H9 (cell line): ENCODE results near the gene ZNF205. TPM values are rescaled to one million over a fixed set of nuclear protein-coding genes. Genes with fewer than 3 reads are reported as not detected.

Source experiments
- DNase-seq: peaks from one replicate; pipeline ENCODE4 v3.0.0-alpha.2; 2017
- H2AFZ ChIP-seq: one replicate; pipeline ENCODE4 v1.6.1; 2013; ENCODE audit warnings: mild to moderate bottlenecking, low read length, control low read depth, moderate library complexity
- H2AK5ac ChIP-seq: 2 replicates; pipeline ENCODE4 v1.6.1; 2013; ENCODE audit warnings: low read length, control low read depth, mixed read lengths; ENCODE audit not compliant: insufficient read length
- H2BK120ac ChIP-seq: one replicate; pipeline ENCODE4 v1.6.1; 2013; ENCODE audit warnings: low read depth, mild to moderate bottlenecking, low read length, control low read depth, inconsistent platforms; ENCODE audit not compliant: poor library complexity, severe bottlenecking
- H2BK12ac ChIP-seq: 2 replicates; pipeline ENCODE4 v1.6.1; 2013; ENCODE audit warnings: low read length, control low read depth, mixed read lengths, low read depth; ENCODE audit not compliant: insufficient read length
- H2BK15ac ChIP-seq: 2 replicates; pipeline ENCODE4 v1.6.1; 2013; ENCODE audit warnings: low read depth, low read length, control low read depth
- H2BK20ac ChIP-seq: one replicate; pipeline ENCODE4 v1.6.1; 2013; ENCODE audit warnings: low read depth, mild to moderate bottlenecking, low read length, control low read depth, inconsistent platforms; ENCODE audit not compliant: poor library complexity, severe bottlenecking
- H2BK5ac ChIP-seq: 2 replicates; pipeline ENCODE4 v1.6.1; 2013; ENCODE audit warnings: low read length, control low read depth, mixed read lengths; ENCODE audit not compliant: insufficient read length
- H3K14ac ChIP-seq: 2 replicates; pipeline ENCODE4 v1.6.1; 2013; ENCODE audit warnings: low read length, control low read depth; ENCODE audit not compliant: insufficient read depth
- H3K18ac ChIP-seq: 2 replicates; pipeline ENCODE4 v1.6.1; 2013; ENCODE audit warnings: low read depth, mild to moderate bottlenecking, mixed read lengths, low read length, control low read depth; ENCODE audit not compliant: insufficient read length
- H3K23ac ChIP-seq: 2 replicates; pipeline ENCODE4 v1.6.1; 2013; ENCODE audit warnings: low read length, control low read depth, mixed read lengths, low read depth; ENCODE audit not compliant: insufficient read length
- H3K23me2 ChIP-seq: 2 replicates; pipeline ENCODE4 v1.6.1; 2013; ENCODE audit warnings: low read depth, mild to moderate bottlenecking, mixed read lengths, low read length, control low read depth; ENCODE audit not compliant: insufficient read length, poor library complexity, severe bottlenecking
- H3K27ac ChIP-seq: 2 replicates; pipeline ENCODE4 v1.5.1; 2013; ENCODE audit warnings: low read length, control low read depth, mixed read lengths, low read depth; ENCODE audit not compliant: insufficient read length
- H3K27me3 ChIP-seq: 2 replicates; pipeline ENCODE4 v1.6.1; 2013; ENCODE audit warnings: low read length, control low read depth, inconsistent platforms; ENCODE audit not compliant: insufficient read depth
- H3K4ac ChIP-seq: 2 replicates; pipeline ENCODE4 v1.6.1; 2013; ENCODE audit warnings: low read depth, mild to moderate bottlenecking, control low read depth, inconsistent platforms, low read length, moderate library complexity
- H3K4me1 ChIP-seq: 2 replicates; pipeline ENCODE4 v1.6.1; 2013; ENCODE audit warnings: low read length, control low read depth, inconsistent platforms; ENCODE audit not compliant: insufficient read depth
- H3K4me2 ChIP-seq: 2 replicates; pipeline ENCODE4 v1.6.1; 2013; ENCODE audit warnings: low read length, control low read depth, mixed read lengths; ENCODE audit not compliant: insufficient read length, insufficient read depth
- H3K56ac ChIP-seq: 2 replicates; pipeline ENCODE4 v1.6.1; 2013; ENCODE audit warnings: low read depth, mild to moderate bottlenecking, mixed read lengths, low read length, control low read depth; ENCODE audit not compliant: insufficient read length
- H3K79me1 ChIP-seq: 2 replicates; pipeline ENCODE4 v1.6.1; 2013; ENCODE audit warnings: low read depth, mild to moderate bottlenecking, moderate library complexity, low read length, control low read depth, inconsistent platforms; ENCODE audit not compliant: insufficient read depth, poor library complexity, severe bottlenecking
- H3K79me2 ChIP-seq: 2 replicates; pipeline ENCODE4 v1.6.1; 2013; ENCODE audit warnings: low read length, control low read depth, inconsistent platforms; ENCODE audit not compliant: insufficient read depth
- H3K9ac ChIP-seq: 2 replicates; pipeline ENCODE4 v1.6.1; 2013; ENCODE audit warnings: low read length, control low read depth, mixed read lengths; ENCODE audit not compliant: insufficient read length; ENCODE audit errors: extremely low read depth
- H3K9me3 ChIP-seq: one replicate; pipeline ENCODE4 v1.6.1; 2013; ENCODE audit warnings: low read depth, low read length, inconsistent platforms; ENCODE audit not compliant: control insufficient read depth
- H3T11ph ChIP-seq: one replicate; pipeline ENCODE4 v1.6.1; 2013; ENCODE audit warnings: mild to moderate bottlenecking, low read length, control low read depth, inconsistent platforms
- H4K20me1 ChIP-seq: one replicate; pipeline ENCODE4 v1.6.1; 2013; ENCODE audit not compliant: control insufficient read depth, insufficient read length, insufficient read depth
- H4K5ac ChIP-seq: 2 replicates; pipeline ENCODE4 v1.6.1; 2013; ENCODE audit warnings: low read depth, mild to moderate bottlenecking, mixed read lengths, low read length, control low read depth; ENCODE audit not compliant: insufficient read length
- H4K8ac ChIP-seq: replicated peaks from 2 replicates; pipeline ENCODE4 v1.6.1; 2013; ENCODE audit warnings: low read length, control low read depth, mixed read lengths, low read depth; ENCODE audit not compliant: insufficient read length
- H4K91ac ChIP-seq: 2 replicates; pipeline ENCODE4 v1.6.1; 2013; ENCODE audit warnings: low read depth, mild to moderate bottlenecking, moderate library complexity, mixed read lengths, low read length, control low read depth; ENCODE audit not compliant: insufficient read length
- H3K27ac Mint-ChIP-seq, 3 experiments: 2 replicates in 2 of 3; 3 replicates in 1 of 3; pipeline ENCODE4 v1.8.0; 2020 to 2021; ENCODE audit warnings: mixed read lengths in 3 of 3, mild to moderate bottlenecking in 1 of 3, moderate library complexity in 1 of 3
- H3K27me3 Mint-ChIP-seq: 2 replicates; pipeline ENCODE4 v1.8.0; 2021; ENCODE audit warnings: low read depth, mild to moderate bottlenecking, moderate library complexity, mixed read lengths
- H3K36me3 Mint-ChIP-seq, 3 experiments: 2 replicates in 2 of 3; 3 replicates in 1 of 3; pipeline ENCODE4 v1.8.0; 2020 to 2021; ENCODE audit warnings: low read depth in 3 of 3, mixed read lengths in 3 of 3; ENCODE audit not compliant: insufficient read depth in 1 of 3
- H3K4me1 Mint-ChIP-seq, 2 experiments: 2 replicates each; pipeline ENCODE4 v1.8.0; 2020; ENCODE audit warnings: mixed read lengths in 2 of 2
- H3K4me3 Mint-ChIP-seq, 2 experiments: 2 replicates in 1 of 2; 3 replicates in 1 of 2; pipeline ENCODE4 v1.8.0; 2020 to 2021; ENCODE audit warnings: mild to moderate bottlenecking in 2 of 2, mixed read lengths in 2 of 2, moderate library complexity in 1 of 2
- H3K9me3 Mint-ChIP-seq, 2 experiments: 2 replicates in 1 of 2; 3 replicates in 1 of 2; pipeline ENCODE4 v1.8.0; 2020; ENCODE audit warnings: mild to moderate bottlenecking in 2 of 2, mixed read lengths in 2 of 2, moderate library complexity in 1 of 2
- WGBS: extraction: QIAGEN DNeasy Blood & Tissue Kit; methylation state at CpG from one replicate; pipeline ENCODE4 v1.1.7; 2013; ENCODE audit warnings: missing lambda C conversion rate, low lambda C conversion rate, mixed read lengths; ENCODE audit not compliant: insufficient read length; ENCODE audit errors: extremely low coverage; 5-methylcytosine and 5-hydroxymethylcytosine counted together
- total RNA-seq: library from RNA; stranded (reverse); gene quantifications from 2 replicates; pipeline ENCODE4 v1.2.1, GENCODE V29; 2021
- TF ChIP-seq, protein P1 (sequence below): fragments of 200-600 bp; sonication (generic); conservative IDR thresholded peaks from 3 replicates; pipeline ENCODE4 v1.8.0; 2021; ENCODE audit warnings: antibody characterized with exemption, mild to moderate bottlenecking

ZNF205 gene
- total RNA-seq, 1 experiment from 2014 or later = 16.8 TPM

GRCh38 chr16:3149193-3149530 is 36.8 kb downstream of the ZNF205 start:
- H3K27ac Mint-ChIP-seq = no peak overlapping the region; a peak in 1 of 7 replicates
- Histone ChIP-seq H2AFZ (no peak overlapping the region), H3K4me2 (peak overlapping the region; percentile 76)

More at GRCh38 chr16:3149193-3149530, 36.8 kb downstream of the ZNF205 start:
- Histone ChIP-seq H4K20me1 (no peaks in the 10 kb centered on the region), H2BK12ac (no peak overlapping the region), H3K9me3 (no peaks in the 10 kb centered on the region), H3K79me1 (no peaks in the 10 kb centered on the region), H2BK5ac (no peak overlapping the region), H3K4me1 (no peaks in the 10 kb centered on the region), H3K4ac (no peak overlapping the region), H3K27ac (no peak overlapping the region), H3K18ac (no peak overlapping the region), H3K23me2 (peaks cover 13% of the 10 kb centered on the region), H2BK15ac (no peak overlapping the region), H2AK5ac (no peak overlapping the region), H3K27me3 (no peaks in the 10 kb centered on the region), H3K9ac (no peak overlapping the region), H3K79me2 (no peaks in the 10 kb centered on the region), H4K8ac (no peak overlapping the region), H2BK20ac (no peak overlapping the region), H4K91ac (no peak overlapping the region), H2BK120ac (no peak overlapping the region), H4K5ac (no peak overlapping the region), H3K23ac (no peak overlapping the region), H3K56ac (no peak overlapping the region), H3K14ac (no peak overlapping the region), H3T11ph (no peak overlapping the region)
- DNase-seq = no peak
- H3K27me3 Mint-ChIP-seq = peaks cover 41% of the 10 kb centered on the region
- peaks cover 7 to 12% of the 10 kb centered on the region in 2 experiments for H3K4me1 Mint-ChIP-seq
- TF ChIP-seq, protein P1, sequence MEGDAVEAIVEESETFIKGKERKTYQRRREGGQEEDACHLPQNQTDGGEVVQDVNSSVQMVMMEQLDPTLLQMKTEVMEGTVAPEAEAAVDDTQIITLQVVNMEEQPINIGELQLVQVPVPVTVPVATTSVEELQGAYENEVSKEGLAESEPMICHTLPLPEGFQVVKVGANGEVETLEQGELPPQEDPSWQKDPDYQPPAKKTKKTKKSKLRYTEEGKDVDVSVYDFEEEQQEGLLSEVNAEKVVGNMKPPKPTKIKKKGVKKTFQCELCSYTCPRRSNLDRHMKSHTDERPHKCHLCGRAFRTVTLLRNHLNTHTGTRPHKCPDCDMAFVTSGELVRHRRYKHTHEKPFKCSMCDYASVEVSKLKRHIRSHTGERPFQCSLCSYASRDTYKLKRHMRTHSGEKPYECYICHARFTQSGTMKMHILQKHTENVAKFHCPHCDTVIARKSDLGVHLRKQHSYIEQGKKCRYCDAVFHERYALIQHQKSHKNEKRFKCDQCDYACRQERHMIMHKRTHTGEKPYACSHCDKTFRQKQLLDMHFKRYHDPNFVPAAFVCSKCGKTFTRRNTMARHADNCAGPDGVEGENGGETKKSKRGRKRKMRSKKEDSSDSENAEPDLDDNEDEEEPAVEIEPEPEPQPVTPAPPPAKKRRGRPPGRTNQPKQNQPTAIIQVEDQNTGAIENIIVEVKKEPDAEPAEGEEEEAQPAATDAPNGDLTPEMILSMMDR = no peak
- WGBS = no CpG with 5 or more reads among the region's 6 CpGs
- H3K9me3 Mint-ChIP-seq = peaks cover 3 to 8% of the 10 kb centered on the region in 2 experiments; a peak in 2 of 5 replicates
- no peaks in the 10 kb centered on the region for H3K36me3 Mint-ChIP-seq
- peak overlapping the region; percentile 85 to 90 for H3K4me3 Mint-ChIP-seq
